ENCODE measurements around the gene ISG20L2. TPM values are rescaled to one million over a fixed set of nuclear protein-coding genes. Genes with fewer than 3 reads are reported as not detected.

Gene ISG20L2
- total and polyA plus RNA-seq, 4 experiments from 2014 or later: 11.4 to 53.1 (median 33.6) TPM

GRCh38 chr1:156705321-156705917 lies 23.1 kb downstream of the ISG20L2 start, which contains the start of gene CRABP2:
CRABP2 (minus strand) TSS chr1:156705583; CDS start chr1:156705446, 137 bp downstream.
- ChIA-PET POLR2A (ENCODE audit: partially characterized antibody) (interaction anchor here (1.2 to 4.2 kb wide), 9 partner anchors 12 to 65 kb away, joined by 3 to 35 read pairs (median 9); partner anchors contain the start of genes HDGF, ISG20L2, METTL25B and MRPL24), CTCF (ENCODE audit: partially characterized antibody) (interaction anchor here (0.6 to 12.1 kb wide), 20 partner anchors 8 to 259 kb away, joined by 3 to 187 read pairs (median 4); partner anchors contain the start of genes ISG20L2, METTL25B, NES and PRCC)
- DNase-seq: peak in 1 of 5 donors; percentile 63
- Histone ChIP-seq H3K4me1 (ENCODE audit: insufficient read depth, low read length) (peaks cover 32% of the 10 kb centered on the region), H3K9me3 (ENCODE audit: control insufficient read depth in 1 of 2, low read length in 2 of 2) (no peaks in the 10 kb centered on the region), H3K27me3 (ENCODE audit: insufficient read depth, low read length) (peaks cover 6% of the 10 kb centered on the region), H3K4me3 (ENCODE audit: low read length in 2 of 2) (peak within 1 kb of the TSS; percentile 63 to 65), H3K36me3 (ENCODE audit: insufficient read depth, low read length) (no peaks in the 10 kb centered on the region), H3K27ac (ENCODE audit: low read depth, low read length) (peak within 1 kb of the TSS; percentile 63)
- H3K4me3 Mint-ChIP-seq: peak within 1 kb of the TSS; percentile 88 to 96 (median 89)
- H3K4me1 Mint-ChIP-seq: peaks cover 8 to 47% (median 24%) of the 10 kb centered on the region in 4 donors
- peaks cover 6 to 12% of the 10 kb centered on the region in 2 donors for H3K27me3 Mint-ChIP-seq
- intact Hi-C loops (cut with micrococcal nuclease): loop anchor here (10.0 kb wide), 1 partner anchor 81 kb away; no protein-coding TSS in a partner anchor
- no peaks in the 10 kb centered on the region for H3K9me3 Mint-ChIP-seq
- peaks cover 0 to 4% of the 10 kb centered on the region in 2 donors for H3K36me3 Mint-ChIP-seq
- H3K27ac Mint-ChIP-seq: peak within 1 kb of the TSS; percentile 84 to 94 (median 93)

- Histone ChIP-seq H3K9me3 (ENCODE audit: control insufficient read depth in 1 of 2, low read length in 2 of 2) (no peaks in the 10 kb centered on the region), H3K27me3 (ENCODE audit: insufficient read depth, low read length) (peaks cover 6% of the 10 kb centered on the region), H3K4me1 (ENCODE audit: insufficient read depth, low read length) (peaks cover 32% of the 10 kb centered on the region), H3K4me3 (ENCODE audit: low read length in 2 of 2) (peak overlapping the region; percentile 63 to 65), H3K36me3 (ENCODE audit: insufficient read depth, low read length) (no peaks in the 10 kb centered on the region), H3K27ac (ENCODE audit: low read depth, low read length) (no peak overlapping the region)
- H3K27ac Mint-ChIP-seq: peak overlapping the region in 2 of 7 donors; percentile 68 to 84
- ChIA-PET CTCF (ENCODE audit: partially characterized antibody) (interaction anchor here (1.9 to 12.1 kb wide), 5 partner anchors 11 to 155 kb away, joined by 7 to 187 read pairs (median 25); partner anchors contain the start of genes ISG20L2 and METTL25B), POLR2A (ENCODE audit: partially characterized antibody) (interaction anchor here (0.7 to 4.2 kb wide), 3 partner anchors 8 to 23 kb away, joined by 3 to 35 read pairs (median 3); partner anchors contain the start of genes ISG20L2 and METTL25B)
- DNase-seq: no peak
- H3K9me3 Mint-ChIP-seq: no peaks in the 10 kb centered on the region
- H3K4me3 Mint-ChIP-seq: peak overlapping the region; percentile 88 to 96 (median 89)
- peaks cover 8 to 47% (median 24%) of the 10 kb centered on the region in 4 donors for H3K4me1 Mint-ChIP-seq
- intact Hi-C loops (cut with micrococcal nuclease): loop anchor here (10.0 kb wide), 1 partner anchor 80 kb away; no protein-coding TSS in a partner anchor
- peaks cover 6 to 12% of the 10 kb centered on the region in 2 donors for H3K27me3 Mint-ChIP-seq
- peaks cover 0 to 4% of the 10 kb centered on the region in 2 donors for H3K36me3 Mint-ChIP-seq
Observed at GRCh38 chr1:156704930-156705320, 23.6 kb downstream of the ISG20L2 start.

- H3K4me3 ChIP-seq (ENCODE audit: low read length in 2 of 2): no peak overlapping the region
- intact Hi-C loops (cut with micrococcal nuclease): loop anchor here (10.0 kb wide), 1 partner anchor 79 kb away; no protein-coding TSS in a partner anchor
- H3K27ac Mint-ChIP-seq: peak overlapping the region in 3 of 7 donors; percentile 38 to 68 (median 42)
- DNase-seq: no peak
- ChIA-PET POLR2A (ENCODE audit: partially characterized antibody) (interaction anchor here (0.7 to 4.2 kb wide), 3 partner anchors 9 to 24 kb away, joined by 3 to 35 read pairs (median 3); partner anchors contain the start of genes ISG20L2 and METTL25B), CTCF (ENCODE audit: partially characterized antibody) (interaction anchor here (2.1 to 12.1 kb wide), 2 partner anchors 15 to 17 kb away, joined by 10 to 187 read pairs; no protein-coding TSS in a partner anchor)
- H3K27ac ChIP-seq (ENCODE audit: low read depth, low read length): no peak overlapping the region
- peaks cover 6% of the 10 kb centered on the region for H3K27me3 ChIP-seq (ENCODE audit: insufficient read depth, low read length)
- H3K27me3 Mint-ChIP-seq: peaks cover 6 to 14% of the 10 kb centered on the region in 2 donors
- H3K9me3 Mint-ChIP-seq: no peaks in the 10 kb centered on the region
- peaks cover 0 to 4% of the 10 kb centered on the region in 2 donors for H3K36me3 Mint-ChIP-seq
- H3K4me3 Mint-ChIP-seq: peak overlapping the region in 7 of 8 donors; percentile 28 to 89 (median 59)
- H3K36me3 ChIP-seq (ENCODE audit: insufficient read depth, low read length): no peaks in the 10 kb centered on the region
- peaks cover 32% of the 10 kb centered on the region for H3K4me1 ChIP-seq (ENCODE audit: insufficient read depth, low read length)
- peaks cover 8 to 47% (median 24%) of the 10 kb centered on the region in 4 donors for H3K4me1 Mint-ChIP-seq
- no peaks in the 10 kb centered on the region for H3K9me3 ChIP-seq (ENCODE audit: control insufficient read depth in 1 of 2, low read length in 2 of 2)
Observed at GRCh38 chr1:156704166-156704711, 24.3 kb downstream of the ISG20L2 start.

- Histone ChIP-seq H3K27me3 (ENCODE audit: insufficient read depth, low read length) (peaks cover 6% of the 10 kb centered on the region), H3K36me3 (ENCODE audit: insufficient read depth, low read length) (no peaks in the 10 kb centered on the region), H3K4me1 (ENCODE audit: insufficient read depth, low read length) (peaks cover 32% of the 10 kb centered on the region), H3K4me3 (ENCODE audit: low read length in 2 of 2) (no peak overlapping the region), H3K27ac (ENCODE audit: low read depth, low read length) (no peak overlapping the region), H3K9me3 (ENCODE audit: control insufficient read depth in 1 of 2, low read length in 2 of 2) (no peaks in the 10 kb centered on the region)
- Mint-ChIP-seq H3K4me1 (peaks cover 8 to 47% (median 24%) of the 10 kb centered on the region in 4 donors), H3K4me3 (peak overlapping the region in 5 of 8 donors; percentile 17 to 89 (median 46)), H3K36me3 (peaks cover 0 to 4% of the 10 kb centered on the region in 2 donors), H3K27ac (peak overlapping the region in 1 of 7 donors; percentile 38), H3K27me3 (peaks cover 8 to 17% of the 10 kb centered on the region in 2 donors), H3K9me3 (no peaks in the 10 kb centered on the region)
- intact Hi-C loops (cut with micrococcal nuclease): loop anchor here (10.0 kb wide), 1 partner anchor 79 kb away; no protein-coding TSS in a partner anchor
- CTCF ChIA-PET (ENCODE audit: partially characterized antibody): interaction anchor here (12.1 kb wide), 1 partner anchor 14 kb away, joined by 187 read pairs; no protein-coding TSS in a partner anchor
- no peak for DNase-seq
- POLR2A ChIA-PET (ENCODE audit: partially characterized antibody): no interaction called here
Observed at GRCh38 chr1:156703741-156704140, 24.8 kb downstream of the ISG20L2 start.

GRCh38 chr1:156703336-156703735 lies 25.2 kb downstream of the ISG20L2 start:
- POLR2A ChIA-PET (ENCODE audit: partially characterized antibody): no interaction called here
- peaks cover 0 to 4% of the 10 kb centered on the region in 2 donors for H3K36me3 Mint-ChIP-seq
- DNase-seq: no peak
- H3K27me3 Mint-ChIP-seq: peaks cover 8 to 18% of the 10 kb centered on the region in 2 donors
- no peak overlapping the region for H3K27ac Mint-ChIP-seq
- no peak overlapping the region for H3K4me3 Mint-ChIP-seq
- CTCF ChIA-PET (ENCODE audit: partially characterized antibody): interaction anchor here (12.1 kb wide), 1 partner anchor 14 kb away, joined by 187 read pairs; no protein-coding TSS in a partner anchor
- peaks cover 8 to 43% (median 24%) of the 10 kb centered on the region in 4 donors for H3K4me1 Mint-ChIP-seq
- peaks cover 32% of the 10 kb centered on the region for H3K4me1 ChIP-seq (ENCODE audit: insufficient read depth, low read length)
- H3K9me3 Mint-ChIP-seq: no peaks in the 10 kb centered on the region
- no peak overlapping the region for H3K27ac ChIP-seq (ENCODE audit: low read depth, low read length)
- no peaks in the 10 kb centered on the region for H3K9me3 ChIP-seq (ENCODE audit: control insufficient read depth in 1 of 2, low read length in 2 of 2)
- no peaks in the 10 kb centered on the region for H3K36me3 ChIP-seq (ENCODE audit: insufficient read depth, low read length)
- H3K27me3 ChIP-seq (ENCODE audit: insufficient read depth, low read length): peaks cover 6% of the 10 kb centered on the region
- intact Hi-C loops (cut with micrococcal nuclease): loop anchor here (10.0 kb wide), 1 partner anchor 79 kb away; no protein-coding TSS in a partner anchor
- no peak overlapping the region for H3K4me3 ChIP-seq (ENCODE audit: low read length in 2 of 2)

GRCh38 chr1:156700736-156701531 lies 27.6 kb downstream of the ISG20L2 start:
- H3K27me3 Mint-ChIP-seq: peaks cover 13 to 33% of the 10 kb centered on the region in 2 donors
- peaks cover 0 to 20% (median 11%) of the 10 kb centered on the region in 4 donors for H3K4me1 Mint-ChIP-seq
- no peak for DNase-seq
- no peaks in the 10 kb centered on the region for H3K9me3 Mint-ChIP-seq
- Histone ChIP-seq H3K9me3 (ENCODE audit: control insufficient read depth in 1 of 2, low read length in 2 of 2) (no peaks in the 10 kb centered on the region), H3K4me1 (ENCODE audit: insufficient read depth, low read length) (peaks cover 16% of the 10 kb centered on the region), H3K27ac (ENCODE audit: low read depth, low read length) (no peak overlapping the region), H3K36me3 (ENCODE audit: insufficient read depth, low read length) (no peaks in the 10 kb centered on the region), H3K27me3 (ENCODE audit: insufficient read depth, low read length) (peaks cover 6% of the 10 kb centered on the region), H3K4me3 (ENCODE audit: low read length in 2 of 2) (no peak overlapping the region)
- H3K36me3 Mint-ChIP-seq: peaks cover 0 to under 1% of the 10 kb centered on the region in 2 donors
- intact Hi-C loops (cut with micrococcal nuclease): loop anchor here (10.0 kb wide), 1 partner anchor 76 kb away; no protein-coding TSS in a partner anchor
- no peak overlapping the region for H3K27ac Mint-ChIP-seq
- POLR2A ChIA-PET (ENCODE audit: partially characterized antibody): no interaction called here
- CTCF ChIA-PET (ENCODE audit: partially characterized antibody): interaction anchor here (0.8 to 12.1 kb wide), 4 partner anchors 10 to 73 kb away, joined by 3 to 187 read pairs (median 4); no protein-coding TSS in a partner anchor
- no peak overlapping the region for H3K4me3 Mint-ChIP-seq
